Osteocyte (in vitro differentiated cells): ENCODE measurements around the gene MDFIC2. TPM values are rescaled to one million over a fixed set of nuclear protein-coding genes. Genes with fewer than 3 reads are reported as not detected.
"Not testable (repeated sequence)": the region's sequence is repeated elsewhere in the genome, so short reads cannot be mapped to it uniquely, and the experiment has no call there.

Source experiments
- DNase-seq: peaks from one replicate; pipeline ENCODE4 v3.0.0; 2021; ENCODE audit warnings: mixed read lengths; ENCODE audit not compliant: unreplicated experiment; ENCODE audit errors: extremely low spot score
- H3K27ac Mint-ChIP-seq: one replicate; pipeline ENCODE4 v1.8.0; 2021; ENCODE audit warnings: mild to moderate bottlenecking, mixed read lengths; ENCODE audit not compliant: unreplicated experiment
- H3K27me3 Mint-ChIP-seq: one replicate; pipeline ENCODE4 v1.8.0; 2021; ENCODE audit warnings: mixed read lengths; ENCODE audit not compliant: unreplicated experiment
- H3K36me3 Mint-ChIP-seq: one replicate; pipeline ENCODE4 v1.8.0; 2021; ENCODE audit warnings: mixed read lengths; ENCODE audit not compliant: unreplicated experiment
- H3K4me1 Mint-ChIP-seq: one replicate; pipeline ENCODE4 v1.8.0; 2021; ENCODE audit warnings: mixed read lengths; ENCODE audit not compliant: unreplicated experiment
- H3K4me3 Mint-ChIP-seq: one replicate; pipeline ENCODE4 v1.8.0; 2021; ENCODE audit warnings: mild to moderate bottlenecking, moderate library complexity, mixed read lengths; ENCODE audit not compliant: unreplicated experiment
- H3K9me3 Mint-ChIP-seq: one replicate; pipeline ENCODE4 v1.8.0; 2021; ENCODE audit warnings: mixed read lengths; ENCODE audit not compliant: unreplicated experiment
- CTCF ChIP-seq: fragments of 200-600 bp; sonication (generic); IDR thresholded peaks from 2 replicates; pipeline ENCODE4 v1.5.0; 2021; ENCODE audit warnings: antibody characterized with exemption, mild to moderate bottlenecking, moderate library complexity
- total RNA-seq: library from RNA; stranded (reverse); gene quantifications from 2 replicates; pipeline ENCODE4 v1.2.1, GENCODE V29; 2021

MDFIC2 gene
- total RNA-seq, 1 donor from 2014 or later, result not detected

GRCh38 chr3:70342149-70342548, 29.7 kb upstream of the MDFIC2 start:
- TF ChIP-seq CTCF, result no peak
- Mint-ChIP-seq H3K36me3 (no peaks in the 10 kb centered on the region), H3K27me3 (peaks cover 16% of the 10 kb centered on the region), H3K4me1 (no peaks in the 10 kb centered on the region), H3K4me3 (no peak overlapping the region), H3K27ac (no peak overlapping the region), H3K9me3 (peaks cover 6% of the 10 kb centered on the region)
- DNase-seq, result no peak

GRCh38 chr3:70336885-70337284, 24.4 kb upstream of the MDFIC2 start:
- not testable (repeated sequence) for H3K4me1 Mint-ChIP-seq, H3K36me3 Mint-ChIP-seq, DNase-seq, H3K27ac Mint-ChIP-seq, H3K9me3 Mint-ChIP-seq, H3K4me3 Mint-ChIP-seq
- H3K27me3 Mint-ChIP-seq, result peaks cover 11% of the 10 kb centered on the region

- no peaks in the 10 kb centered on the region for H3K36me3 Mint-ChIP-seq
Measured at GRCh38 chr3:70333080-70333479, 20.6 kb upstream of the MDFIC2 start.

DNA sequence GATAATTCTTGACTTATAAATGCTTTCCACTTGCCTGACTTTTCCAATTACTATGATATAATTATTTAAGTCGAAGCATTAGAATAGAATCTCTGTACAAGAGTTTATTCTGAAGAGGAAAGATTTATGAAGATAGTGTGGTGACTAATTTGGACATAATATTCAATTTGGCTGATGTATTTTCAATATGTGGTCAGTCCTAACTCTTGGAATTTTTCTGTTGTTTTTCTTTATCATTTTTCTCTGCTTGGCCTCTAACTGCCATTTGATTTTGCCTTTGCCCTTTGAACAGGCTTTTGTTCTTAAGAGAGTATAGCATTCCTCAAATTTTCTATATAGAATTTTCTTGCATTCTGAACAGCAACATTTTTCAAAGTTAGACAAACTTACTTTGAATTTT, 2.6 kb upstream of the MDFIC2 start:
- no peak for TF ChIP-seq CTCF
- Mint-ChIP-seq H3K27ac (no peak overlapping the region), H3K27me3 (no peaks in the 10 kb centered on the region), H3K9me3 (peaks cover 14% of the 10 kb centered on the region), H3K36me3 (no peaks in the 10 kb centered on the region), H3K4me3 (no peak overlapping the region), H3K4me1 (peaks cover 12% of the 10 kb centered on the region)
- DNase-seq, result no peak

More at GRCh38 chr3:70333080-70333479, 20.6 kb upstream of the MDFIC2 start:
- peaks cover 28% of the 10 kb centered on the region for H3K27me3 Mint-ChIP-seq
- H3K4me3 Mint-ChIP-seq, result no peak overlapping the region
- DNase-seq, result no peak
- H3K27ac Mint-ChIP-seq, result no peak overlapping the region
- H3K4me1 Mint-ChIP-seq, result no peaks in the 10 kb centered on the region
- no peaks in the 10 kb centered on the region for H3K9me3 Mint-ChIP-seq
- no peak for TF ChIP-seq CTCF

DNA sequence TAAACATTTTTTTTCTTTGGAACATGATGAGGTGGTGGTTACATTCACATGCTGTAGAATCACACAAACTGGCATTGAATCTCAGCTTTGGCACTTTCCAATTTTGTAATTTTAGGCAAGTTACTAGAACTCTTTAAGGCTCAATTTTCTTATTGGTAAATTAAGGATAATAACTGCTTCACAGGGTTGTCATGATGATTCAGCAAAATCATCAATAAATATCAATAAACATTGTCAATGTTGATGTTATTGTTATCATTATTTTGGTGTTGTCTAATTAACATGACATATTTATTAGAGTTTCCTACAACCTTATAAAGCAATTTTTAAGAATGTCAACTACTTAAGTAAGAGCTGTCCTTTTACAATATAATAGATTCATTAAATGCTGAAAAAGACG, 1.6 kb downstream of the MDFIC2 start:
- no peaks in the 10 kb centered on the region for H3K27me3 Mint-ChIP-seq
- no peak for TF ChIP-seq CTCF
- no peaks in the 10 kb centered on the region for H3K9me3 Mint-ChIP-seq
- DNase-seq, result no peak
- no peak overlapping the region for H3K4me3 Mint-ChIP-seq
- H3K4me1 Mint-ChIP-seq, result peaks cover 12% of the 10 kb centered on the region
- no peaks in the 10 kb centered on the region for H3K36me3 Mint-ChIP-seq
- no peak overlapping the region for H3K27ac Mint-ChIP-seq

- Mint-ChIP-seq H3K36me3 (no peaks in the 10 kb centered on the region), H3K27me3 (peaks cover 3% of the 10 kb centered on the region), H3K4me1 (peaks cover 2% of the 10 kb centered on the region), H3K4me3 (no peak overlapping the region), H3K9me3 (no peaks in the 10 kb centered on the region), H3K27ac (no peak overlapping the region)
- DNase-seq, result no peak
- TF ChIP-seq CTCF, result no peak
Measured at GRCh38 chr3:70309591-70309990, 2.8 kb downstream of the MDFIC2 start.
